Stimulated activated CD8-positive, alpha-beta memory T cell treated with anti-CD3 and anti-CD28 coated beads, Interleukin-7, amount 100 ng/mL, for 48 hours (primary cell): Measurements from ENCODE around the gene ZNF513.
"Not testable (repeated sequence)": the region's sequence is repeated elsewhere in the genome, so short reads cannot be mapped to it uniquely, and the experiment has no call there.

Source experiments
- DNase-seq, 2 donors: peaks; one replicate each; pipeline ENCODE4 v3.0.0-alpha.2; 2020; ENCODE audit warnings: low read depth in 1 of 2; ENCODE audit errors: extremely low read depth in 1 of 2

ZNF513 gene

GRCh38 chr2:27362678-27363420, 17.7 kb downstream of the ZNF513 start:
- DNase-seq, result no peak

DNA sequence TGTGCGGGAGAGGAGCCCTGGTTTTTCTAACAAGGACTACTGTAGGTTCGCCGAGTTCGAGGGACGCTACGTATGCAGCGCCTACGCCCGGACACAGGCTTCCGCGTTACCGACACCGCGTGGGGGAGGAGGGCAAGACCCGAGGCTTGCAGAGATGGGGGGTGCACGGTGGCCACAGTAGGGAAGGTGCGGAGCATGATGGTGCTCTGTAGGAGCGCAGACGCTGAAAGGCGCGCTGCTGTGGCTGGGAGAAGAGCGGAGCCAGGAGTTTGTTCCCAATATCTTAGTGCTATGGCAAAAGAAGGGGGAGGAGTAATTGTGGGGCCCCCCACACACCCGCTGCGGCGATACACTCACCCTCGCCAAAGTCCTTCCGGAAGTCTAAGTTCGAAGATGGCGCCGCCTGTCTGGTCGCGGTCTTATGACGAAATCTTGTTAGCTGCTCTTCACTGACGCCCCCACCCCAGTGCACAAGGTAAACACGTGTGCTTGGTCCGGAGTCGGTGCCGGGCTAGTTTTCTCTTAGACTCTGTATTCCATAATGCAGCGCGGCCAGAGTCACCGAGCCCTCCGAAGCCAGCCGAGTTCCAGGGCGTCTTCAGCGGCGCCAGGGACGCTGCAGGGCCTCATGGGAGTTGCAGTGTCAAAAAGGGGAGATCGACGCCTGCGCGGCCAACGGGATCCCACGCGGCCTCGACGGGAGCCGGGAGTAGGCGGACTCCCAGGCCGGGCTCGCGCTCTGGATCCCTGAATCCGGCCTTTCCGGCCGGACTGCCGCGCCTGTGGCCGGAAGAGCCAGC, 24.0 kb downstream of the ZNF513 start, which contains the start of gene GTF3C2:
Gene GTF3C2, minus strand, starts transcription at position 383 of the 800 bp plus-strand sequence. CDS start 13,210 bp downstream, outside the sequence.
- DNase-seq, result peak; percentile 78 to 90

DNA sequence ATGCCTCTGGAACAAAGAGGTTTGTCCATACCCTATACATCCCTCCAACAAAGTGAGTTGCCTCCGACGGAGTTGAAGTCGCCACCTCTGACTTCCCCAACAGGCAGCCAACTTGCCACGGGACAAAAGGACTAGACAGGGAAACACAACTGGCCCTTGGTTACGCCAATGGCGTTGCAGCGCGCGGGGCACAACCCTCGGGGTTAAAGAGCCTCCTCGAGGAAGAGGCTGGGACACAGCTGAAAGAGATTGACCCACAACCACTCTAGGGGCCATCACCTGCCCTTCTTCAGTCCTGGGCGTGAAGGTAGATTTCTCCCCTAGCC, 24.5 kb downstream of the ZNF513 start:
- peak in 1 of 2 donors; percentile 48 for DNase-seq

DNA sequence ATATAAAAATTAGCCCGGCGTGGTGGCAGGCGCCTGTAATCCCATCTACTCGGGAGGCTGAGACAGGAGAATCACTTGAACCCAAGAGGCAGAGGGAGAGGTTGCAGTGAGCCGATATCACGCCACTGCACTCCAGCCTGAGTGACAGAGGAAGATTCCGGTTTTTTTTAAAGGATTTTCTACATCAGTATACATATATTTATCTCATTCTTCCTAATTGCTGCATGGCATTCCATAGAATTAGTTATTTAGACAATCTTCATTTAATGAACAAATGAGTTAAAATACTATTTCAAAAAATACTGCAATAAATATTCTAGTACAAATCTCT, 26.0 kb downstream of the ZNF513 start:
- no peak for DNase-seq

- DNase-seq, result no peak
Observed at GRCh38 chr2:27353762-27354596, 26.6 kb downstream of the ZNF513 start.

GRCh38 chr2:27353386-27353761, 27.2 kb downstream of the ZNF513 start:
- not testable (repeated sequence) for DNase-seq

- no peak for DNase-seq
Observed at GRCh38 chr2:27351802-27352598, 28.5 kb downstream of the ZNF513 start.

DNA sequence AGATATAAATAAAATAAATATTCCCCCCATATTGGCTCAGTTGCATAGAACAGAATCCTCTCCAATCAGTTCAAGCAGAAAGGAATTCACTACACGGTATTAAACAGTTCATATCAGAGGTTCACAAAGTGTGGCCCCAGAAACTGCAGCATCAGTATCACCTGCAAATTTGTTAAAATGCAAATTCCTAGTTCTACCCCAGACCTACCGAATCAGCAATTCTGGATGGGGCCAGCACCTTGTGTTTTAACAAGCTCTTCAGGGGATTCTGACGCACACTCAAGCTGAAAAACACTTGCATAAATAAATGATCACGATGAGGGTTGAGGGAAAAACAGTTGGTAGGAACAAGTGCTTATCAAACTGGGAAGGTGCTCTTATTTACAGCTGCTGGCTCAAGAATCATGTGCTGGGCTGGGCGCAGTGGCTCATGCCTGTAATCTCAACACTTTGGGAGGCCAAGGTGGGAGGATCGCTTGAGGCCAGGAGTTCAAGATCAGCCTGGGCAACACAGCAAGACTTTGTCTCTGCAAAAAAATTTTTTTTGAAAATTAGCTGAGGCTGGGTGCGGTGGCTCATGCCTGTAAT, 30.3 kb downstream of the ZNF513 start:
- no peak for DNase-seq

DNA sequence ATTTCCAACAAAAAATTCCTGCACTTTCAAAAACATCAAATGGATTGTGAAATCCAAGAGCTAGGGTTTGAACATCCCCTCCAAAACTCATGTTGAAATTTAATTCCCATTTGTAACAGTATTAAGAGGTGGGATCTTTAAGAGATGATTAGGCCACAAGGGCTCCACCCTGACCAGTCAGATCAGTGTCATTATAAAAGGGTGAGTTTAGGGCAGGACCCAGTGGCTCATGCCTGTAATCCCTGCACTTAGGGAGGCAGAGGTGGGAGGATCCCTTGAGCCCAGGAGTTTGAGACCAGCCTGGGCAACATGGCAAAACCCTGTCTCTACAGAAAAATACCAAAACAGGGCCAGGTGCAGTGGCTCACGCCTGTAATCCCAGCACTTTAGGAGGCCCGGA, 32.9 kb downstream of the ZNF513 start:
- no peak for DNase-seq

GRCh38 chr2:27336173-27336572, 44.4 kb downstream of the ZNF513 start:
- DNase-seq, result no peak

- no peak for DNase-seq
Observed at GRCh38 chr2:27335311-27335710, 45.2 kb downstream of the ZNF513 start.
